ENCODE results near the gene ZCCHC7. TPM values are rescaled to one million over a fixed set of nuclear protein-coding genes. Genes with fewer than 3 reads are reported as not detected.
"Not testable (repeated sequence)": the region's sequence is repeated elsewhere in the genome, so short reads cannot be mapped to it uniquely, and the experiment has no call there.

ZCCHC7 gene
- total RNA-seq, 1 donor from 2014 or later, result 26.9 TPM

DNA sequence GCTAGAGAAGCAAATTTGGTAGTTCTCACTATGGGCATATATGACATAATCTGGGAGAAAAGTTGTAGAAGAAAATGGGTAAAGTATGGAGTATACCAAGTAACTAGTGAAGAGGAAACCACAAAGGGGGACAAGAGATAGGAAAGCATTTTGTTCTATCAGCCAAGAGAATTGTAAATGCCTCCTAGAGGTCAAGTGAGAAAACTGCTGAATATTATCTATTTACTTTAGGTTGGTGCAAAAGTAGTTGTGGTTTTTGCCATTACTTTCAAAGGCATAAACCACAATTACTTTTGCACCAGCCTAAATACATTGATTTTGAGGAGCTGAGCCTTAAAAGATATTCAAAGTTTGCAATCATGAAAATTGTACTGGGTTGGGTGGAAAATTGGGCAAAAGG is 175.4 kb downstream of the ZCCHC7 start:
- H3K4me3 ChIP-seq (ENCODE audit: low read depth, low read length), result no peak overlapping the region
- no peak for FAIRE-seq
- no peak for DNase-seq (ENCODE audit: low read depth)

DNA sequence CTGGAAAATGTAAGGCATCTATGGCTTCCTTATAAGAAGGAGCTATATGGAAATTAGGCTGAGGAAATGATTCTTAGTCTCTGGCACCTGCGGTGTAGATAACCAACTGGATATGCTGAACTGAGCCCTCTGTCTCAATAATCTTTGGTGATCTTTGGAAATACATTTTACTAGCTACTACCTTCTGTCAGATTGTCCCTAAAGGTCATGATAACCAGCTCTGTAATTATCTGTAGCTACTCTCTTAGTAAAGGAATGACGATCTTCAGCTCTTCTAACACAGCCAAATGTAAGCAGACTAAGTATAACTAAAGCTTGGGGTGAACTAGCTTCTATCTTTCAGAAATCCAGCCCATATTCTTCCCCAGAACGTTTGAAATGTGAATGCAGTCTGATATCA is 177.2 kb downstream of the ZCCHC7 start:
- DNase-seq (ENCODE audit: low read depth) (no peak), FAIRE-seq (no peak)
- TF ChIP-seq, protein P1, sequence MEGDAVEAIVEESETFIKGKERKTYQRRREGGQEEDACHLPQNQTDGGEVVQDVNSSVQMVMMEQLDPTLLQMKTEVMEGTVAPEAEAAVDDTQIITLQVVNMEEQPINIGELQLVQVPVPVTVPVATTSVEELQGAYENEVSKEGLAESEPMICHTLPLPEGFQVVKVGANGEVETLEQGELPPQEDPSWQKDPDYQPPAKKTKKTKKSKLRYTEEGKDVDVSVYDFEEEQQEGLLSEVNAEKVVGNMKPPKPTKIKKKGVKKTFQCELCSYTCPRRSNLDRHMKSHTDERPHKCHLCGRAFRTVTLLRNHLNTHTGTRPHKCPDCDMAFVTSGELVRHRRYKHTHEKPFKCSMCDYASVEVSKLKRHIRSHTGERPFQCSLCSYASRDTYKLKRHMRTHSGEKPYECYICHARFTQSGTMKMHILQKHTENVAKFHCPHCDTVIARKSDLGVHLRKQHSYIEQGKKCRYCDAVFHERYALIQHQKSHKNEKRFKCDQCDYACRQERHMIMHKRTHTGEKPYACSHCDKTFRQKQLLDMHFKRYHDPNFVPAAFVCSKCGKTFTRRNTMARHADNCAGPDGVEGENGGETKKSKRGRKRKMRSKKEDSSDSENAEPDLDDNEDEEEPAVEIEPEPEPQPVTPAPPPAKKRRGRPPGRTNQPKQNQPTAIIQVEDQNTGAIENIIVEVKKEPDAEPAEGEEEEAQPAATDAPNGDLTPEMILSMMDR (IDR thresholded peaks at IDR 0.05; ENCODE audit: insufficient read depth, low read length, severe bottlenecking), result no peak
- H3K36me3 ChIP-seq (ENCODE audit: control insufficient read depth, insufficient read depth, low read length), result no peaks in the 10 kb centered on the region
- H3K4me3 ChIP-seq (ENCODE audit: low read depth, low read length), result no peak overlapping the region
- no peaks in the 10 kb centered on the region for H3K27me3 ChIP-seq (ENCODE audit: control insufficient read depth, insufficient read depth, low read length)

More for the DNA sequence above, 175.4 kb downstream of the ZCCHC7 start:
- TF ChIP-seq, protein P1 (IDR thresholded peaks at IDR 0.05; ENCODE audit: insufficient read depth, low read length, severe bottlenecking), result peak; percentile 26
- Histone ChIP-seq H3K27me3 (ENCODE audit: control insufficient read depth, insufficient read depth, low read length) (no peaks in the 10 kb centered on the region), H3K36me3 (ENCODE audit: control insufficient read depth, insufficient read depth, low read length) (no peaks in the 10 kb centered on the region)

DNA sequence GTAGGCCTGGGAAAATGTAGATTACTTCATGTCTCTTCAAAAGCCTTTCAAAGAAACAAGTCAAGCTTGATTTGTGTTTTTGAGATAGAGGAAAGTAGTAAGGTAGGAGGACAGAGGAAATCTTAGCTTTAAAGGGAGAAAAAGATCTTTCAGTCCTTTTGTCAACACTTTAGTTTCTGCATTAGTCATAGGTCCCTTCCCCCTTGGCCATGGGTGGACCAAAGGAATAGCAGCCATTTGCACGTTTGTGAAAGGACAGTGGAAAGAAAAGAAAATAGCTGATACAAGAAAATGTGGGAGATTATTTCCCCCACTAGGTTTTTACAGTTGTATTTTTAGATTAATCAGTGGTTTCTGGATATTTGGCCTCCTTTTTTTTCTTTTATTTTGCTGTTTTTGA is 180.2 kb downstream of the ZCCHC7 start:
- Histone ChIP-seq H3K36me3 (ENCODE audit: control insufficient read depth, insufficient read depth, low read length) (no peaks in the 10 kb centered on the region), H3K4me3 (ENCODE audit: low read depth, low read length) (no peak overlapping the region), H3K27me3 (ENCODE audit: control insufficient read depth, insufficient read depth, low read length) (no peaks in the 10 kb centered on the region)
- FAIRE-seq (no peak), DNase-seq (ENCODE audit: low read depth) (peak; percentile 41)
- TF ChIP-seq, protein P1 (IDR thresholded peaks at IDR 0.05; ENCODE audit: insufficient read depth, low read length, severe bottlenecking), result no peak

DNA sequence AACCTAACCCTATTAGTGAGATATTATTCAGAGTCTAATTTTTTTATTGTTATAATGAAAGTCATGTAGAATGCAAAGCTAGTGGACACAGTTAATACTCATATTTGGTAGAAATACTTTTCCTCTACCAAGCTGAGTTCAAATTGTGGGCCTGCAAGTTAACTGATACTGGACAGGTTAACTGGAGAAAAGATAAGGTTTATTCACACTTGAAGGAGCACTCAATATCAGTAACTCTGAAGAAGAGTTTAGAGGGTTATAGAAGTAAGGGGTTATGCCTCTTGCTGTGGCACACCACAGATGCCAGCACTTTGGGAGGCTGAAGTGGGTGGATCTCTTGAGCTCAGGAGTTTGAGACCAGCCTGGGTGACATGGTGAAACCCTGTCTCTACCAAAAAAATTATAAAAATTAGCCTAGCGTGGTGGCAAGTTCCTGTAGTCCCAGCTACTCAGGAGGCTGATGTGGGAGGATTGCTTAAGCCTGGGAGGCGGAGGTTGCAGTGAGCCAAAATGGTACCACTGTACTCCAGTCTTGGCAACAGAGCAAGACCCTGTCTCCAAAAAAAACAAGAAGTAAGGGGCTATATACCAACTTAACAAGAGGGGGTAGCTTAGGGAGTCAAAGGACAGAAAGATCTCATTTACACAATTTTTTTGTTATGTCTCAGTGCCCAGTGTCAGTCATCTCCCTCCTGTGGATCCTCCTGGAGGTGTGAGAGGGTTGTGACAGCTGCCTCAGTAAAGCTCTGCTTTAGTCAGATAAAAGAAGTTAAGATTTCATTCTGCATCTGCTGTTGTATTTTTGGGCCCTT is 180.9 kb downstream of the ZCCHC7 start:
- no peak for DNase-seq (ENCODE audit: low read depth)
- no peak for FAIRE-seq
- Histone ChIP-seq H3K27me3 (ENCODE audit: control insufficient read depth, insufficient read depth, low read length) (no peaks in the 10 kb centered on the region), H3K4me3 (ENCODE audit: low read depth, low read length) (no peak overlapping the region), H3K36me3 (ENCODE audit: control insufficient read depth, insufficient read depth, low read length) (no peaks in the 10 kb centered on the region)
- TF ChIP-seq, protein P1 (IDR thresholded peaks at IDR 0.05; ENCODE audit: insufficient read depth, low read length, severe bottlenecking), result no peak

DNA sequence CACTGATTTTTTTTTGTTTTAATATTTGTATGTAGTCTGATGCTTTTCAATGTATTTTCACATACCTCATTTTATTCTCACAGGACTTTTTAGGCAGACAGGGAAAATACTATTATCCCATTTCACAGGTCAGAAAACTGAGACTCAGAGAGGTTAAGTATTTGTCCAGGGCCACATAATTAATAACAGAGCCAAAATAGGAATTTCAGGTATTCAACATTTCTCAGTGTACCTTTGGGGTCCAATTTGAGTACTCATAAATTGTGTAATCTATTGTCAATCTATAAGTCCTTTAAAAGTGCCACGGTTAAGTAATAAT is 181.4 kb downstream of the ZCCHC7 start:
- no peaks in the 10 kb centered on the region for H3K36me3 ChIP-seq (ENCODE audit: control insufficient read depth, insufficient read depth, low read length)
- DNase-seq (ENCODE audit: low read depth) (no peak), FAIRE-seq (no peak)
- no peaks in the 10 kb centered on the region for H3K27me3 ChIP-seq (ENCODE audit: control insufficient read depth, insufficient read depth, low read length)
- H3K4me3 ChIP-seq (ENCODE audit: low read depth, low read length), result no peak overlapping the region
- TF ChIP-seq, protein P1 (IDR thresholded peaks at IDR 0.05; ENCODE audit: insufficient read depth, low read length, severe bottlenecking), result no peak

DNA sequence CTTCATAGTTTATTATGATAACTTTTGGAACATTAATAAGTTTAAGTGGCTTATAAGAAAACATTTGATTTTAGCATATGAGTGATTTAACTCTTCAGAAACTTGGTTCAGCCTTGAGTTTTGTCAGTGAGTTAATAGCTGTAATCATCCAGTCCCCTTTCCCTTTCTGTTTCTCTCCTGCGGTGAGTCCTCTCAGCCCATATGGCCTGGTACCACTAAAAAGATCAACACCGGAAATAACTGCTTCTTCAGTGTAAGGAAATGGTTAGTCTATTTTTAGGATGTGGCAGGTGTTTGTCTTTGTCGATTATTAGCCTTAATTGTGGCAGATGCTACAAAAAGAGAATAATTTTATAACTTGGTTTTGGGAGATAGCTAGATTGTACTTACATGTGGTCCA is 181.9 kb downstream of the ZCCHC7 start:
- Histone ChIP-seq H3K36me3 (ENCODE audit: control insufficient read depth, insufficient read depth, low read length) (no peaks in the 10 kb centered on the region), H3K4me3 (ENCODE audit: low read depth, low read length) (no peak overlapping the region), H3K27me3 (ENCODE audit: control insufficient read depth, insufficient read depth, low read length) (no peaks in the 10 kb centered on the region)
- TF ChIP-seq, protein P1 (IDR thresholded peaks at IDR 0.05; ENCODE audit: insufficient read depth, low read length, severe bottlenecking), result no peak
- no peak for DNase-seq (ENCODE audit: low read depth)
- no peak for FAIRE-seq

DNA sequence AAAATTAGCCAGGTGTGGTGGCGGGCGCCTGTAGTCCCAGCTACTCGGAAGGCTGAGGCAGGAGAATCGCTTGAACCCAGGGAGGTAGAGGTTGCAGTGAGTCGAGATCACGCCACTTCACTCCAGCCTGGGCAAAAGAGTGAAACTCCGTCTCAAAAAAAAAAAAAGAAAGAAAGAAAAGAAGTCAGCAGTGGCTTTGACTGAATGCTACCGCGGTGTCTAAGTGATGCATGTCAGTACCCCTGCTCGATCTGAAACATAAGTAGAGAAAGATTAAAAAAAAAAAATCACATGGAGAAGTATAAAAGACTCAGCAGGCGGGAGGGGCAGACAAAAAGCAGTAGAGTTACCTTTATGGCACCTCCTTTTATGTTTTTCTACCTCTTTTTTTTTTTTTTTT is 182.9 kb downstream of the ZCCHC7 start:
- H3K27me3 ChIP-seq (ENCODE audit: control insufficient read depth, insufficient read depth, low read length); H3K4me3 ChIP-seq (ENCODE audit: low read depth, low read length); DNase-seq (ENCODE audit: low read depth); FAIRE-seq; H3K36me3 ChIP-seq (ENCODE audit: control insufficient read depth, insufficient read depth, low read length): not testable (repeated sequence)
